SK-N-MC (cell line): ENCODE data around the gene PLA2G4B.
"Not testable (repeated sequence)": the region's sequence is repeated elsewhere in the genome, so short reads cannot be mapped to it uniquely, and the experiment has no call there.

Source experiments
- EZH2 ChIP-seq: fragments of 200-600 bp; sonication (generic); IDR thresholded peaks from one replicate; pipeline ENCODE4 v1.6.1; 2017; ENCODE audit warnings: antibody characterized with exemption
- POLR2AphosphoS5 ChIP-seq: IDR thresholded peaks from 2 replicates; pipeline ENCODE4 v1.6.1; 2012; ENCODE audit warnings: mild to moderate bottlenecking, low read depth, low read length, borderline replicate concordance

GRCh38 chr15:41831291-41831690, 7.4 kb upstream of the PLA2G4B start:
- TF ChIP-seq EZH2, POLR2AphosphoS5: not testable (repeated sequence)
